GM18861 (cell line): Measurements from ENCODE around the gene NKIRAS1.
A peak's percentile ranks its signal among the peaks of the same experiment; 100 is the strongest.
"Not testable (repeated sequence)": the region's sequence is repeated elsewhere in the genome, so short reads cannot be mapped to it uniquely, and the experiment has no call there.

Source experiments
- ATAC-seq: cut with Tn5 transposase; IDR thresholded peaks from one replicate; pipeline ENCODE4 v1.9.1; 2021; ENCODE audit not compliant: unreplicated experiment

NKIRAS1 gene

DNA sequence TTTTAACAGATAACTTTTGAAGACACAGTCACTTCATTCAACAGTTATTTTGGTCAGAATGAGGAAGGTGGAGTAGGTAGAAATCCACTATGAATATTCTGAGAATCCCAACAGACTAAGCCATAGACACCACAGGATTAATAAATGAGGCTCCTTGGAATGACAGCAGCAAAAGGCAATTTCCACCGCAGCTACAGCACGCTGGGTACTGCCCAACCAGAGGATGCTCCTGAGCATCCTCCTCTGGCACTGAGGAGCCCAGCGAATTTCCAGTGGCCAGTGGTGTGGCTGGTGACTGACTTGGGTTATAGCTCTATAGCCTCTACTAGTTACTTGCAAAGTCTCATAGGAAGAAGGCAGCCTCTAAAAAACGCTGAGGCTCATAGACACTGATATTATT lies 24.6 kb upstream of the NKIRAS1 start:
- ATAC-seq, result no peak

DNA sequence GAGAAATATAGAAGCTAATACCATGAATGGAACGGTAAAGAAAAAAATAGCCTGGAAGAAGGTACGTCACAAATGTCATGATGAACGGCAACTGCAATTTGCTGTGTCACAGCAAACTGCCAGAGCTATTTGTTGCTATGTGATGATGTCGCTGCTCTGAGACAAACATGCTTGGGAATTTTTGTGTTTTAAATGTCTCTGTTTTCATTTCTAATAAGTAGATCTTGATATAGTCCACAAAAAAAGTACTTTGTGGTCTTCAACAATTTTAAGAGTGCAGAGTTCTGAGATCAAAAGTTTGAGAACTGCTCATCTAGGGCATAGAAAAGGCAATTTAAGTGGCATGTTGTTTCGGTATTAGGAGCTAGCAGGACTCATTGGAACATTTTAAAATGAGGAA lies 24.0 kb upstream of the NKIRAS1 start:
- ATAC-seq, result no peak

DNA sequence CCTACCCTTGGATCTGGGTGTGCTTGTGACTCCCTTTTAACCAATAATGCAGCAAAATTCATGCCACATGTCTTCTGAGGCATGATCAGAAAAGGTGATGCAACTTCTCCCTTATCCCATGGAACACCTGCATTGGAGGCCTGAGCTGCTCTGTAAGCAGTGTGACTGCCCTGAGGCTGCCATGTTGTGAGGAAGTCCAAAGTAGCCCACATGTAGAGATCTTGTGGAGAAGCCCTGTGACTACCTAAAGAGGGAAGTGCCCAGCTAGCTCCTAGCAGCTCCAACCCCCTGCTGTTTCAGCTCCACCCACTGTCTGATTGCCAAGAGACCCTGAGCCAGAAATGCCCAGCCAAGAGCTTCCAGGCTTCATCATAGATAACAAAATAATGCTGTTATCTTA lies 21.9 kb upstream of the NKIRAS1 start:
- no peak for ATAC-seq

DNA sequence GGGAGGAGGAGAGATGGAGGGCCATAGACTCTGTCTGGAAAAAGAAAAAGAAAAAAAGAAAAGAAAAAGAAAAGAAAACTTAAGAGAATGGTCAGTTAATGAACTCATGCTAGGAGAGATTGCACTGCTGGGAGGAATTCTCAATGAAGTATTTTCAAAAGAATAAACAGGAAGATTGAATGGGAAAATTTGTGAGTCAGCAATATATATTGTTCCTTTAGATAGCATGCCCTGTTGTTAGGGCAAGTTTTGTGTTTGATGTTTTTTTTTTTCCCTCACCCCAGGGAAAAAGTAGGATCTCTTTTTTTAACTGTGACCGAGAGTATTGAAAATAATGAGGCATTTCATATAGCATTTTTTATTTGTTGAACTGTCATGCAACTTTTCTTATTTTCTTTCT lies 20.5 kb upstream of the NKIRAS1 start:
- no peak for ATAC-seq

DNA sequence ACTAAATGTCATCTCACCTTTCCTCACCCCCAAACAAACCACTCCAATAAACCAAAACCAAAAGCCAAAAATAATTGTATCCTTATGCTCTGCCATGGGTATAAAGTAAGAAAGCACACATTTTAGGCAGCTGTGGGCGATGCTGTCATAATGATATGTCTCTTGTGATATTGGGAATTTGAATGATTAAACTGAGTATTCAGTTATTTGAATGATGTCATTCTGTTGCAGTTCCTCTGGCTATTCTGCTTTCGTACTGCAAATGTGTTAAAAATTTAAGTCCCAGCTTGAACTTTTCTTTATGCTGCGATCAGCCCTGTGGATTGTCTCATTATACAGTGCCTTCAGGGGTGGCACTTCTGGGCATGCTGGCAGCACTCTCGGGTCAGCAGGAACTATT lies 17.5 kb upstream of the NKIRAS1 start:
- no peak for ATAC-seq

DNA sequence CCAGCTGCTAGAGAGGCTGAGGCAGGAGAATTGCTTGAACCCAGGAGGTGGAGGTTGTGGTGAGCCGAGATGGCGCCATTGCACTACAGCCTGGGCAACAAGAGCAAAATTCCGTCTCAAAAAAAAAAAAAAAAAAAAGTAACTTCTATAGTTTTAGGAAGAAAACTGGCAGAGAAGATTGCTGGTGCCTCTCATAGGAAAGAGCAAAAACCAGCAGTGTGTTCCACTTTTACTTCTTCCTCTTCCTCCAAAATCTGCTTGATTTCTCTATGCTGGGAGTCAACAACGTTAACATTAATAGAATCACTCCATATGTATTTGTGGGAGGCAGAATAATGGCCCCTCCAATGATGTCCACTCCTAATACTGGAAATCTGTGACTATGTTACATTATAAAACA lies 15.8 kb upstream of the NKIRAS1 start:
- no peak for ATAC-seq

DNA sequence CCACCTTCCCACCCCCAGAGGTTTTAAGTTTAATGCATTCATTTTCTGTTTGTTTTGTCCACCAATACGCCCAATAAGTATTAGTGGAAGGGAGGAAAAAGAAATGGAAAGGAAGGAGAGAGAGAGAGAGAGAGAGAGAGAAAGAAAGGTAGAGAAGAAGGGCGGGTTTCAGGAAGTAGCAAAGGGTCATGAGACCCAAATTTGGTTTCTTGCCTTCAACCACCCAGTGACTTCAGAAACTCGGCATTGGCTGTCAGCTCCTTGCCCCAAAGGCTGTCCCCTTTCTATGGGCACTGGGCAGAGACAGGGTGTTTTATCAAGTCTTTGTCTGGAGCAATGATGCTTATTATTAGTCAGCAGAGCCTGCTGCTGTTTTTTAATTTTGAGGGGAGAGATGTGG lies 14.8 kb upstream of the NKIRAS1 start:
- ATAC-seq, result no peak

DNA sequence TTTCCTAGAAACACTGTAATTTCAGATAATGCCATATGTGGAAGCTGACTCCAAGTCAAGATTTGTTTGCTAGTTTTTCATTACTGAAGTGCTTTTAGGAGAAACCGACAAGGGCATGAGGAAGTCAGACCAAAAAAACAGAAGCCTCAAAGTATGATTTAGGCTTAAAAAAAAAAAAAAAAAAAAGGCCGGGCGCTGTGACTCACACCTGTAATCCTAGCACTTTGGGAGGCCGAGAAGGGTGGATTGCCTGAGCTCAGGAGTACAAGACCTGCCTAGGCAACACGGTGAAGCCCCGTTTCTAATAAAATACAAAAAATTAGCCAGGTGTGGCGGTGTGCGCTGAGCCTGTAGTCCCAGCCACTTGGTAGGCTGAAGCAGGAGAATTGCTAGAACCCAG lies 11.7 kb upstream of the NKIRAS1 start:
- ATAC-seq, result no peak

DNA sequence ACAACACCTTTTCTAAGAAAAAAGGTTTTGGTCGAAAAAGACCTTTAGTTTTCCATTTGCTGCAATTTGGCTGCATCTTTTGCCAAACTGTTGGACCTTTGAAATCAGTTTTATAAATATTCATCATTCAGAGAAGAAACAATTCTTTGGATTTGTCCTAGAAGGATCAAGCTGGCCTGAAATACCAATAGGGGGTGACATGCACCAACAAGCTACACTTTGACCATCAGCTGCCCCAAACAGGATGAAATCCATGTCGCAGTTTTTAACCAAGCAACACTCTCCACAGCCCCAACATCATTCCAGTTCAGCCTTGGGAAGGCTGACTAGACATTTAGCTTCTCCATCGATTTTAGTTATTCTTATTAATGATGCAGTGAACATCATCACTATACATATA lies 9.9 kb upstream of the NKIRAS1 start:
- ATAC-seq, result no peak

DNA sequence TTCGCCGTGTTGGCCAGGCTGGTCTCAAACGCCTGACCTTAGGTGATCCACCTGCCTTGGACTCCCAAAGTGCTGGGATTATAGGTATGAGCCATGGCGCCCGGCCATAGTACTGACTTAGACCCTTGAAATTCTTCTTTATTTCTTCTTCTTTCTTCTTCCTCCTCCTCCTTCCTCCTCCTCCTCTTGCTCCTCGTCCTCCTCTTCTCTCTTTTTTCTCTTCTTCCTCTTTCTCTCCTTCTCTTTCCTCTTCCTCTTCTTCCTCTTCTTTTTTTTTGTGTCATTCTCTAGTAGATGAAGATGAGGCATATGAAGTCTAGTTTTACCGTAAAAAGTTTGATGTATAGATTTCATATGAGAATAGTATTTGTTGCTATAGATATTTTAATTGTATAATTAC lies 9.5 kb upstream of the NKIRAS1 start:
- ATAC-seq, result no peak

DNA sequence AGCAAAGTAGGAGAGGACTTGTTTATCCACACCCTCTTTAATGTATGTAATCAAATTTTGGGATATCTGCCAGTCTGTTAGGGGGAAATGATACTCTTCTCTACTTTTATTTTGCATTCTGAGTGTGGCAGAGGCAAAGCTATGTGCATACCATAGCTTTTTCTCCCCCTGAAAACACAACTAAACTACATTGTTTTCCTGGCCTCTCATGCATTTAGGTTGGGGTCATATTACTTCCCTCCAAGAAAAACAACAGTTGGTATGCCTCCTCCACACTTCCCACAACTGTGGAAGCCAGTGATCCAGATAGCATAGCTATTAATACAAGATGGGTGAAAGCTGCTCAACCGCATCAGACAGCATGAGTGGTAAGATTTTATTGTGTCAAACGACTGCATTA lies 7.0 kb upstream of the NKIRAS1 start:
- no peak for ATAC-seq

DNA sequence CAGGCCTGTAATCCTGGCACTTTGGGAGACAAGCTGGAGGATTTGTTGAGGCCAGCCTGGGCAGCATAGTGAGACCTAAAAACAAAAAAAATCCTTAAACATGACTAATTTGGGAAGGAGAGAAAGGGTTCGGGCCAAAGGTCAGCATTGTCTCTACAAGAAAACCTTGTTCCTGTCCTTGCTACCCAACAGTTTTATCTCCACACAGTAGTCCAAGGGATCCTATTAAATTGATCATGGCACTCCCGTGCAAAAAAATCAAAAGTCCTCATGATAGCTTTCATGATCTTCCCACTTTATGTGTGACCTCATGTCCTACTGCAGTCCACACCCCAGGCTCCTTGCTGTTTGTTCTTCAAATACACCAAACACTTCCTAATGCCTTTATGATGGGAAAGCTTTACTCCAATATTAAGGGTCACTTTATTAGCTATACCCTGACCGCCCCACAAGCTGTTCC lies 4.3 kb upstream of the NKIRAS1 start:
- ATAC-seq, result no peak

DNA sequence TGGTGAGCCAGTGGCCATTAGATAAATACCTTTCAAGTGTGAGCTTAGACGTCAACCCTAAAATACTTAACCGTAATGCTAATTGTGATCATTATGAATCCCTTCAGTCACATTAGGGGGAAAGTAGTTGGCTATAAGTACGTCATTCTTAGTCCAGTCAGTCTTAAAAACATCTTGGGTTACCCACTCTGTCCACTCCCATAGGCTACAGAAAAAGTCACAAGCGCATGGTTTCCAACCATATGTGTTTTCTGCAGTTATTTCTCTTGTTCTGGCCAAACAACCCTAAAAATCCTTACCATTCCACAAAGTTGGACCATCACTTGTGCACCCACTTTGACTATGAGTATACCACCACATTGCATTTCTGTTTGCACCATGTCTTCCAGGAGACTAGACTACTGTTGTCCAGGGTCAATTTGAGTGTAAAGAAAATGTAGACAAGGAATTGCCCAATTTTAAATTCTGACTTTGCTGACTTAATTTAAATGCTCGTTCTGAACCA lies 3.4 kb upstream of the NKIRAS1 start:
- no peak for ATAC-seq

DNA sequence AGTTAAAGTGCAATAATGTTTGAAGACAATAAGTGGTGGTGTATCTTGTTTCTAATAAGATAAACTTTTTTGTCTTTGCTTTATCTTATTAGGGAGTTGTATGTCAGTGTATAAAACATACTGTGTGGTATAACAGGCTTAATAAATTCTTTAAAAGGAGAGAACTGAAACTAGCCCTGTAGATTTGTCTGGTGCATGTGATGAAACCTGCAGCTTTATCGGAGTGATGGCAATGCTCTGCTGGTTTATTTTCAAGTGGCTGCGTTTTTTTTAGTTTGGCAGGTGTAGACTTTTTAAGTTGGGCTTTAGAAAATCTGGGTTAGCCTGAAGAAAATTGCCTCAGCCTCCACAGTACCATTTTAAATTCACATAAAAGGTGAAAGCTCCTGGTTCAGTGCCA lies 2.8 kb upstream of the NKIRAS1 start:
- no peak for ATAC-seq

DNA sequence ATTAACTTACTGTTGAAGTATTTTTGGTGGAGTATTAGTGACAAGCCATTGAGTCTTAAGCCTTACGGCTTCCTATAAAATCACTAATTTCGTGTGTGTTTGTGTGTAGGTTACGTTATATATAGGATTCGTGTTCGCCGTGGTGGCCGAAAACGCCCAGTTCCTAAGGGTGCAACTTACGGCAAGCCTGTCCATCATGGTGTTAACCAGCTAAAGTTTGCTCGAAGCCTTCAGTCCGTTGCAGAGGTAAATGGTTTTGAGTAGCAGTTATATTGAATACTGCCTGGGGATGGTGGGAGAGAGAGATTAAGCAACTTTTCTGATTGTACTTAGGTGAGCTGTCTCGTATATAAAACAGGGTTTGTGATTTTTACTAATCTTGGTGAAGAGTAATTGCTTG lies 1.5 kb upstream of the NKIRAS1 start:
- ATAC-seq, result not testable (repeated sequence)

DNA sequence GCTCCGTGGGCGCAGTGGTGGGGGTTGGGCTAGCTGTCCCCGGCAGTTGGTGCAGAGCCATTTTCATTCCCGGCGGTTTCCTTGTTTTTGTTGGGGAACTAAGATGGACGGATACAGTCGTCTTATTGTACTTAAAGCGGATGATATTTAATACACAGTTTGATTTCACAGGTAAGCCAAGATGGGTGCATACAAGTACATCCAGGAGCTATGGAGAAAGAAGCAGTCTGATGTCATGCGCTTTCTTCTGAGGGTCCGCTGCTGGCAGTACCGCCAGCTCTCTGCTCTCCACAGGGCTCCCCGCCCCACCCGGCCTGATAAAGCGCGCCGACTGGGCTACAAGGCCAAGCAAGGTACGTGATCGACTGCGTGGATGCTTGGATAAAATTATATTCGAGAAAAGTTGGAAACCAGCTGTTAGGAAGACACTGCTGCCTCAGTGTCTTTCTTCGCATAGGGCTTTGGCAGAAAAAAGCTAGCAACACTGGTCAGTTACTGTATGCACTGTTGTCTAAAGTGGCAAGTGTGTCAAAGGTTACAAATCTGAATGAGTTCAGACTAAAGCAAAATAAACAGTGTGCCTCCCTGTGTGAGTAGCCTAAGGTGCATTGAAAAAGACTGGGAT lies 1.0 kb upstream of the NKIRAS1 start:
- not testable (repeated sequence) for ATAC-seq

DNA sequence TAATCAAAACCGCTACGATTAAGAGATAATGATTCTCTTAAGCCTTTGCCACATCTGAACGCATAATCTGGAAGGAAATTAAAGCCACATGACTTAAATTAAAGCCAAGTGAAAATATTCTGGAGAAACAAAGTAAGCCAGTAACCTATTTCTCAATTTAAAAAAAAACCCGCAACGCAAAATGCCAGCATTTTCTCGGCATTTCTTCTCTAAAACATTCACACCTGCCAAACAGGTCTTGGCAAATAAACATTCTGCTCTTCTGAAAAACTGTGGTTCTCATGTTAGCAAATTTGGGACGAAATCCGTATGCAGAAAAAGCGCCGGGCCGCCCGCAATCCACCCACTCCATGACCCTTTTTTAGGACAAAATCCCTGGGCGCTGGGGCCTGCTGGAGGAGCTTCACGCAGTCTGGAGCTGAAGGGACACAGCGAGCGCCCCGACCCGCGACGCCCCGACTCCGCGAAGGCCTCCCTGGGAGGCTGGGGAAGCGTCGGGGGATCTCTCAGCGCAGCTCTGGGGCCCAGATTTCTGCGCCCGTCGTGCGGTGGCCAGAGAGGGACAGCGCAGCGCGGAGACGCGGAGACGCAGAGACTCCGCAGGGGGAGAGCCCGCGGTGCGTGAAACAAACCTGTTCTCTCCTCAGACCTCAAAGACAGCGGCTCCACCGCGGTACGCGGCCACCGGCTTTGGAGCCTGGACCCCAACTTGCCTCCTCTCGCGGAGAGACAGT lies 471 bp downstream of the NKIRAS1 start:
- ATAC-seq, result peak; percentile 38

DNA sequence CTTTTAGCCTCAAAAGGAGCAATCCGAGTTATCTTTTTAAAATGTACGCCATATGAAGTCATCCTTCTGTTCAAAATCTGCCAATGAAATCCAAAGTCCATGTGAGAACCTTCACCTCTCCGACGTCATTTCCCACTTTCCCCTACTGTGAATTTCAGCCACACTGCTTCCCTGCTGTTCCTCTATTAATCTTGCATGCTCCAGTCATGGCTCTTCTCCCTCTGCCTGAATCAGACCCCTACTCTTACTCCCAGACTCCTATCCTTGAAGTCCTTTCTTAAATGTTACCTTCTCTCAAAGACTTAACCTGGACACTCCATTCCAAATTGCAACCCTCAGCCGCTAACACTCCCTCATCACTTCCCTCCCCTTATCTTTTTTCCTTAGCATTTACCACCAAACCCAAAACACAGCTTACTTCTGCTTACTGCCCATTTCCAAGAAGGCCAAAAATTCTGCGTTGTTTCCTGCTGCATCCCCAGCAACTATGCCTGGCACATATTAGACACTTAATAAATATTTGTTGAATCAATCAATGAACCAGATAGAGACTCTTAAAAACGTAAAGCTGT lies 1.2 kb downstream of the NKIRAS1 start:
- no peak for ATAC-seq

DNA sequence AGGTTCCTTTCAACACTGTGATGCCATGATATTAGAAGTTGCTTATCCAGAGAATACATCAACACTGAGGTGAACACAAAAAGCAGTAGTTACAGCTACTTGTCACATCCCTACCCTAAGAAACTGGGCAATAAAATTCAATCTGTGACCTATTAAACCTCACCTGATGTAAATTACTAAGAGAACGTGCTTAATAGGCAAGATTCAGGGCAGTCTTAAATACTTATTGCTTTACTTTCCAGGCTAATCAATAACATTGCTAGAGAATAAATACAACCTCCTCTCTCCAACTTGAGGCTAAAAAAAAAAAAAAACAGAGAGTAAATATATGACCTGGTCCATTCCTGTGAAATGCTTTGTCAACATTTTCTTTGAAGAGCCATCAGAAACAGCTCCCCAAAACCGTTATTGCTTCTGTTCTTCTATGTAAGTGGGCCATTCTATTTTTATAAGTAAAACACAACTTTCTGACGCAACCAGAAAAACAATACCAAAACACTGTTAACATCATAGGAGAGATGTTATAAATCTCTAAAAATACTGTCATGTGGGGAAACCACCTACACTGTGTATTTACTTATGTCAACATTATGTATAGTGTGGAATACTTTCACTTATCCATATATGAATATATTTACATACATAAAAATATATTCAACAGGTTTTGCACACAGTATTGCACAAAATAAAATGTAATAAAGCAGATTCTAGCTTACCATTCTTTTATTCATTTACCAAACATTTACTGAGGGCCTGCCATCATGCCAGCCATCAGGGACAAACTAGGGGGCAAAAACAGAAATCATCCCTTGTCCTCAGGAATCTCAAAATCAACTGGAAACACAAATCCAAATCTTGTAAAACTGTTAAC lies 2.7 kb downstream of the NKIRAS1 start:
- no peak for ATAC-seq

DNA sequence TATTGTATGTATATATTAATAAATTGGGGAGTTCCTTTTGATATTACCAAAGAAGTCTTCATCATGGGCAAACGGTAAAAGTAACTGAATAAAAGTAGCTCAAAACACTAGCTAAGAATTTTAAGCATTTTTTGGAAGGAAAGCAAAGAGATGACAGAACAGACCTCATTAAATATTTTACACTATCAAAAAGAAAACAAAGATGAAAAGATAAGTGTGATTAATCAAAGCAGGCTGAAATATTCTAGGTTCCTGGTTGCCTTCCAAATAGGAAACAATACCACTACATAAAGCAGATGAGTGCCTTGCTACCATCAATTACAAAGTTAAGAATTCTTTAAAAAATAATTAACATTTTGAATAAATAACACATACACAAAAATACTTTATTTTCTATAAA lies 3.6 kb downstream of the NKIRAS1 start:
- no peak for ATAC-seq

DNA sequence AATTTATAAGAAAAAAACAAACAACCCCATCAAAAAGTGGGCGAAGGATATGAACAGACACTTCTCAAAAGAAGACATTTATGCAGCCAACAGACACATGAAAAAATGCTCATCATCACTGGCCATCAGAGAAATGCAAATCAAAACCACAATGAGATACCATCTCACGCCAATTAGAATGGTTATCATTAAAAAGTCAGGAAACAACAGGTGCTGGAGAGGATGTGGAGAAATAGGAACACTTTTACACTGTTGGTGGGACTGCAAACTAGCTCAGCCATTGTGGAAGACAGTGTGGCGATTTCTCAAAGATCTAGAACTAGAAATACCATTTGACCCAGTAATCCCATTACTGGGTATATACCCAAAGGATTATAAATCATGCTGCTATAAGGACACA lies 4.5 kb downstream of the NKIRAS1 start:
- not testable (repeated sequence) for ATAC-seq
